HCT116 (cell line): ENCODE data around the gene XRCC3. TPM values are rescaled to one million over a fixed set of nuclear protein-coding genes. Genes with fewer than 3 reads are reported as not detected.

Experiments
- ATAC-seq: fragments of 200-7000 bp; cut with Tn5 transposase; 2 replicates; pipeline ENCODE4 v1.9.1; 2020; ENCODE audit warnings: mild to moderate bottlenecking, moderate library complexity
- BruUV-seq: library from RNA; stranded (reverse); fragments of 400-500 nt; replicated peaks from 2 replicates; lab custom pipeline; 2021; lab: Mats Ljungman, UMichigan
- CTCF ChIA-PET: fragments of 300-600 bp; sonication (Branson Sonifier 250); formaldehyde crosslinking; loops from one replicate; lab custom pipeline; 2021; ENCODE audit warnings: antibody characterized with exemption; lab: Charles Lee
- POLR2A ChIA-PET: fragments of 300-600, 350-600 bp; sonication (Branson Sonifier 250); formaldehyde crosslinking; loops from one replicate; lab custom pipeline; 2021; ENCODE audit warnings: antibody characterized with exemption; lab: Charles Lee
- RAD21 ChIA-PET, 2 experiments: fragments of 300-600 bp; sonication (Branson Sonifier 250); formaldehyde crosslinking; loops; one replicate each; lab custom pipeline; 2023; ENCODE audit warnings: low total read pairs in 2 of 2; ENCODE audit not compliant: uncharacterized antibody in 2 of 2, unreplicated experiment in 2 of 2, low non-redundant PET in 1 of 2; lab: Charles Lee
- DNase-seq: peaks from one replicate; pipeline ENCODE4 v3.0.0-alpha.2; 2010; ENCODE audit warnings: low read depth, low spot score
- H2AFZ ChIP-seq: fragments of 200-600 bp; shearing (Covaris generic), sonication (generic); 2 replicates; pipeline ENCODE4 v1.6.1; 2017; ENCODE audit warnings: low read depth, mixed run types, mixed read lengths, antibody characterized with exemption, low read length; ENCODE audit not compliant: poor library complexity, severe bottlenecking
- H3K27ac ChIP-seq: 2 replicates; pipeline ENCODE4 v1.5.1; 2012; ENCODE audit warnings: low read depth, low read length
- H3K27me3 ChIP-seq: fragments of 200-600 bp; sonication (generic); 2 replicates; pipeline ENCODE4 v1.6.1; 2016; ENCODE audit warnings: mixed run types, low read length, mixed read lengths; ENCODE audit not compliant: insufficient read depth
- H3K36me3 ChIP-seq, 2 experiments: fragments of 200-500 bp in 1 of 2; fragments of 200-600 bp in 1 of 2; sonication (Bioruptor generic) in 1 of 2; sonication (generic) in 1 of 2; 2 replicates each; pipeline versions ENCODE4 v1.5.1 to v1.6.1; 2014 to 2016; ENCODE audit warnings: low read length in 2 of 2, inconsistent platforms in 1 of 2, mixed read lengths in 1 of 2, mixed run types in 1 of 2; ENCODE audit not compliant: insufficient read depth in 2 of 2, control insufficient read depth in 1 of 2
- H3K4me1 ChIP-seq, 2 experiments: fragments of 200-600 bp in 1 of 2; sonication (generic) in 1 of 2; 2 replicates each; pipeline versions ENCODE4 v1.5.1 to v1.6.1; 2012 to 2017; ENCODE audit warnings: low read length in 2 of 2, inconsistent platforms in 1 of 2, mild to moderate bottlenecking in 1 of 2, mixed read lengths in 1 of 2, mixed run types in 1 of 2, moderate library complexity in 1 of 2; ENCODE audit not compliant: insufficient read depth in 2 of 2, control insufficient read depth in 1 of 2
- H3K4me2 ChIP-seq: fragments of 200-600 bp; sonication (generic); 2 replicates; pipeline ENCODE4 v1.6.1; 2017; ENCODE audit warnings: mixed run types, low read length, mixed read lengths
- H3K4me3 ChIP-seq, 2 experiments: fragments of 200-600 bp in 1 of 2; sonication (generic) in 1 of 2; replicated peaks in 1 of 2; 2 replicates each; pipeline ENCODE4 v1.5.1; 2011 to 2016; ENCODE audit warnings: low read length in 2 of 2, control low read depth in 1 of 2, low read depth in 1 of 2, mild to moderate bottlenecking in 1 of 2, mixed read lengths in 1 of 2, mixed run types in 1 of 2
- H3K79me2 ChIP-seq: fragments of 200-600 bp; sonication (generic); 2 replicates; pipeline ENCODE4 v1.6.1; 2017; ENCODE audit warnings: mild to moderate bottlenecking, mixed run types, low read length, moderate library complexity, mixed read lengths; ENCODE audit not compliant: insufficient read depth
- H3K9ac ChIP-seq: fragments of 200-600 bp; sonication (generic); 2 replicates; pipeline ENCODE4 v1.6.1; 2016; ENCODE audit warnings: low read length, mixed read lengths
- H3K9me2 ChIP-seq: fragments of 200-600 bp; sonication (generic), shearing (Covaris generic); 2 replicates; pipeline ENCODE4 v1.6.1; 2017; ENCODE audit warnings: mixed run types, mild to moderate bottlenecking, moderate library complexity; ENCODE audit not compliant: insufficient read depth
- H3K9me3 ChIP-seq, 2 experiments: fragments of 200-500 bp in 1 of 2; fragments of 200-600 bp in 1 of 2; sonication (Bioruptor generic) in 1 of 2; sonication (generic) in 1 of 2; 2 replicates each; pipeline ENCODE4 v1.6.1; 2014 to 2017; ENCODE audit warnings: low read length in 2 of 2, mixed read lengths in 2 of 2, inconsistent platforms in 1 of 2, low read depth in 1 of 2, mild to moderate bottlenecking in 1 of 2, mixed run types in 1 of 2, moderate library complexity in 1 of 2; ENCODE audit not compliant: control insufficient read depth in 1 of 2, insufficient read depth in 1 of 2
- H4K20me1 ChIP-seq: fragments of 200-600 bp; sonication (generic), shearing (Covaris generic); 2 replicates; pipeline ENCODE4 v1.6.1; 2017; ENCODE audit warnings: mixed run types, mild to moderate bottlenecking, moderate library complexity; ENCODE audit not compliant: insufficient read depth
- CBX3 ChIP-seq: IDR thresholded peaks from 2 replicates; pipeline ENCODE4 v1.6.1; 2012; ENCODE audit warnings: low read depth
- CEBPB ChIP-seq: IDR thresholded peaks from 2 replicates; pipeline ENCODE4 v1.6.1; 2012; ENCODE audit warnings: low read depth
- EGR1 ChIP-seq: IDR thresholded peaks from 2 replicates; pipeline ENCODE4 v1.6.1; 2012; ENCODE audit warnings: low read depth
- EZH2phosphoT487 ChIP-seq: fragments of 200-600 bp; IDR thresholded peaks from 2 replicates; pipeline ENCODE4 v1.6.1; 2018; ENCODE audit warnings: antibody characterized with exemption, borderline replicate concordance
- FOSL1 ChIP-seq: IDR thresholded peaks from 2 replicates; pipeline ENCODE4 v1.6.1; 2012; ENCODE audit warnings: low read depth
- POLR2A ChIP-seq: IDR thresholded peaks from 2 replicates; pipeline ENCODE4 v1.7.0; 2011; ENCODE audit warnings: borderline replicate concordance; ENCODE audit not compliant: insufficient read depth, insufficient read length; ENCODE audit errors: extremely low read depth
- POLR2AphosphoS5 ChIP-seq: IDR thresholded peaks from 2 replicates; pipeline ENCODE4 v1.6.1; 2011; ENCODE audit warnings: mild to moderate bottlenecking, low read depth, low read length, moderate library complexity
- YY1 ChIP-seq: IDR thresholded peaks from 2 replicates; pipeline ENCODE4 v1.6.1; 2011; ENCODE audit warnings: low read length, low read depth, moderate library complexity, mild to moderate bottlenecking; ENCODE audit not compliant: insufficient replicate concordance; ENCODE audit errors: extremely low read depth
- ZFX ChIP-seq: fragments of 450-650 bp; IDR thresholded peaks from 2 replicates; pipeline ENCODE4 v1.6.1; 2017
- ZNF274 ChIP-seq: fragments of 200-500 bp; sonication (Bioruptor generic); IDR thresholded peaks from 2 replicates; pipeline ENCODE4 v1.6.1; 2014; ENCODE audit warnings: mild to moderate bottlenecking, low read depth, low read length, inconsistent platforms
- intact Hi-C: fragments of 100-400 bp; cut with micrococcal nuclease; formaldehyde crosslinking; loops from 2 replicates; pipeline ENCODE4 v1.10.0; 2022
- total RNA-seq: library from RNA; stranded (reverse); gene quantifications from one replicate; pipeline ENCODE4 v1.2.1, GENCODE V29; 2021; ENCODE audit not compliant: unreplicated experiment
- TF ChIP-seq, protein P1 (sequence below): IDR thresholded peaks from 2 replicates; pipeline ENCODE4 v1.6.1; 2011; ENCODE audit warnings: mild to moderate bottlenecking, low read length, moderate library complexity; ENCODE audit not compliant: insufficient replicate concordance; ENCODE audit errors: extremely low read depth
- TF ChIP-seq, protein P2 (sequence below), 3 experiments: fragments of 200-600 bp in 1 of 3; sonication (generic) in 1 of 3; IDR thresholded peaks in 2 of 3; conservative IDR thresholded peaks in 1 of 3; 2 replicates each; pipeline ENCODE4 v1.5.1; 2012 to 2017; ENCODE audit warnings: low read depth in 2 of 3, low read length in 2 of 3, antibody characterized with exemption in 1 of 3, borderline replicate concordance in 1 of 3, control low read depth in 1 of 3, mild to moderate bottlenecking in 1 of 3, mixed read lengths in 1 of 3, mixed run types in 1 of 3, moderate library complexity in 1 of 3; ENCODE audit not compliant: insufficient read depth in 1 of 3
- TF ChIP-seq, protein P3 (sequence below): IDR thresholded peaks from 2 replicates; pipeline ENCODE4 v1.6.1; 2012

XRCC3 gene
- total RNA-seq, 1 experiment from 2014 or later: 48.7 TPM

DNA sequence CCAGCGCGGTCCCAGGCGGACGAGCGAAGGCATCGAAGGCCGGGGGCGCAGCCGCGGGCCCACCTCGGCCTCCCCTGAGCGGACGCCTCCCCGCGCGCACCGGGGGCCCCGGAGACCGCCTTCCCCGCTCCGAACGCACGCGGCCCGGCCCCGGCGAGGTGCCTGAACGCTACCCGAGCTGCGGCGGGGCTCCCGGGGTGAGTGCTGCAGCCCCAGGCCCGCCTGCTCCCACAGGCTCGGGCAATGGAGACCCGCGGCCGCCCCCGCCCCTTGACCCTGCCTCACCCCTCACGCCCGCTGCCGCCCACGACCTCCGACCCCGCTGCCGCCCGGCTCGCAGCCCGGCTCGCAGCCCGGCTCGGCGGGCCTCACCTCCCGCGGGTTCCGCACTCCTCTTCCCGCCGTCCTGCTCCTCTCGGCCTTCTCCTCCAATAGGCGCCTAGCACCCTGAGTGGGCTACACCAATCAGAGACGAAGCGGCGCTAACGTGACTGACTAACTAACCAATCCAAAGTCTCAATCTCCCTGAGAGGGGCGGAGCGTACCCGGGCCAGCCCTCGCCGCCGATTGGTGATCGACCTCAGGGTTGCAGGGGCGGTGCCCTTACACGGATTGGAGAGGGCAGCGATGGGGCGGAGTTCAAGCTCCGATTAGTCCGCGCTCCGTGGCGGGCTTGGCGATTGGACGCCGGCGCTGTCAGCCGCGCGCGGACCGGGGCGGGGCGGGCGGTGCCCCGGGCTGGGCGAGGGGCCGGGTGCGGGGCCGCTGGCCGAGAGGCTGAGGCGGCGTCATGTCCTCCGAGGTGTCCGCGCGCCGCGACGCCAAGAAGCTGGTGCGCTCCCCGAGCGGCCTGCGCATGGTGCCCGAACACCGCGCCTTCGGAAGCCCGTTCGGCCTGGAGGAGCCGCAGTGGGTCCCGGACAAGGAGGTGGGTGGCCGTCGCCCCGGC lies at the start of gene XRCC3, which contains the start of gene ZFYVE21 (continued):
- TF ChIP-seq, protein P1, sequence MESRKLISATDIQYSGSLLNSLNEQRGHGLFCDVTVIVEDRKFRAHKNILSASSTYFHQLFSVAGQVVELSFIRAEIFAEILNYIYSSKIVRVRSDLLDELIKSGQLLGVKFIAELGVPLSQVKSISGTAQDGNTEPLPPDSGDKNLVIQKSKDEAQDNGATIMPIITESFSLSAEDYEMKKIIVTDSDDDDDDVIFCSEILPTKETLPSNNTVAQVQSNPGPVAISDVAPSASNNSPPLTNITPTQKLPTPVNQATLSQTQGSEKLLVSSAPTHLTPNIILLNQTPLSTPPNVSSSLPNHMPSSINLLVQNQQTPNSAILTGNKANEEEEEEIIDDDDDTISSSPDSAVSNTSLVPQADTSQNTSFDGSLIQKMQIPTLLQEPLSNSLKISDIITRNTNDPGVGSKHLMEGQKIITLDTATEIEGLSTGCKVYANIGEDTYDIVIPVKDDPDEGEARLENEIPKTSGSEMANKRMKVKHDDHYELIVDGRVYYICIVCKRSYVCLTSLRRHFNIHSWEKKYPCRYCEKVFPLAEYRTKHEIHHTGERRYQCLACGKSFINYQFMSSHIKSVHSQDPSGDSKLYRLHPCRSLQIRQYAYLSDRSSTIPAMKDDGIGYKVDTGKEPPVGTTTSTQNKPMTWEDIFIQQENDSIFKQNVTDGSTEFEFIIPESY: no peak
- no peak for TF ChIP-seq EZH2phosphoT487
- TF ChIP-seq, protein P2, sequence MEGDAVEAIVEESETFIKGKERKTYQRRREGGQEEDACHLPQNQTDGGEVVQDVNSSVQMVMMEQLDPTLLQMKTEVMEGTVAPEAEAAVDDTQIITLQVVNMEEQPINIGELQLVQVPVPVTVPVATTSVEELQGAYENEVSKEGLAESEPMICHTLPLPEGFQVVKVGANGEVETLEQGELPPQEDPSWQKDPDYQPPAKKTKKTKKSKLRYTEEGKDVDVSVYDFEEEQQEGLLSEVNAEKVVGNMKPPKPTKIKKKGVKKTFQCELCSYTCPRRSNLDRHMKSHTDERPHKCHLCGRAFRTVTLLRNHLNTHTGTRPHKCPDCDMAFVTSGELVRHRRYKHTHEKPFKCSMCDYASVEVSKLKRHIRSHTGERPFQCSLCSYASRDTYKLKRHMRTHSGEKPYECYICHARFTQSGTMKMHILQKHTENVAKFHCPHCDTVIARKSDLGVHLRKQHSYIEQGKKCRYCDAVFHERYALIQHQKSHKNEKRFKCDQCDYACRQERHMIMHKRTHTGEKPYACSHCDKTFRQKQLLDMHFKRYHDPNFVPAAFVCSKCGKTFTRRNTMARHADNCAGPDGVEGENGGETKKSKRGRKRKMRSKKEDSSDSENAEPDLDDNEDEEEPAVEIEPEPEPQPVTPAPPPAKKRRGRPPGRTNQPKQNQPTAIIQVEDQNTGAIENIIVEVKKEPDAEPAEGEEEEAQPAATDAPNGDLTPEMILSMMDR (IDR thresholded peaks at IDR 0.05 in 2 of 3, conservative IDR thresholded peaks at IDR 0.05 in 1 of 3; ENCODE audit: borderline replicate concordance in 1 of 3, insufficient read depth in 1 of 3, low read depth in 2 of 3, low read length in 2 of 3): no peak
- TF ChIP-seq, all 23 proteins: peak for 6

DNA sequence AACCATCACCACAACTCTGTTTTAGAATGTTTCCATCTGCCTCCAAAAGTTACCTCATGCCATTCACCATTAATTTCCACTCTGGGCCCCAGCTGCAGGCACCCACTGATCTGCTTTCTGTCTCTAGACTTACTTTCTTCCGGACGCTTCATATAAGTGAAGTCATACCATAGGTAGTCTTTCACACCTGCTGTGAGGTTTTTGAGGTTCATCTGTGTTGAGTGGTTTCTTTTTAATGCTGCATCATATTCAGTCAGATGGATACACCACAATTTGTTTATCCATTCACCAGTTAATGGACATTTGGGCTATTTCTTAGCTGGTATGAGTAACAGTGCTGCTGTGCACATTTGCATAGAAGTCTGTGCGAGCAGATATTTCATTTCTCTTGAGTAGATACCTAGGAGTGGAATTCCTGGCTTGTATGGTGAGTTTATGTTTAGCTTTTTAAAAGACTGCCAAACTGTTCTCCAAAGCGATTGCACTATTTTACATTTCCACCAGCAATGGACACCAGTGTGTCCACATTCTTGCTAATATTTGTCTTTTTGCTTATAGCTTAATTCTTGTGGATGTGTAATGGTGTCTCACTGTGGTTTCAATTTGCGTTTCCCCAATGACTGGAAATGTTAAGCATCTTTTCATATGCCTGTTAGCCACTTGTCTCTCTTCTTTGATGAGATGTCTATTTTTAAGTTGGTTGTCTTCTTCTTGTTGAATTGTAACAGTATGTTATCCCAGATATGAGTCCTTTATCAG lies 48.7 kb upstream of the XRCC3 start:
- RAD21 ChIA-PET: no interaction called here
- no peak for ATAC-seq
- TF ChIP-seq ZNF274 (no peak), EGR1 (no peak), ZFX (no peak), FOSL1 (no peak), CBX3 (no peak), POLR2AphosphoS5 (no peak), CEBPB (no peak), YY1 (no peak), POLR2A (no peak)
- TF ChIP-seq, protein P1: no peak
- TF ChIP-seq, protein P3, sequence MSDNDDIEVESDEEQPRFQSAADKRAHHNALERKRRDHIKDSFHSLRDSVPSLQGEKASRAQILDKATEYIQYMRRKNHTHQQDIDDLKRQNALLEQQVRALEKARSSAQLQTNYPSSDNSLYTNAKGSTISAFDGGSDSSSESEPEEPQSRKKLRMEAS: no peak

More for the DNA sequence above, 48.7 kb upstream of the XRCC3 start:
- Histone ChIP-seq H3K36me3 (no peaks in the 10 kb centered on the region), H3K9ac (no peak overlapping the region), H3K27ac (no peak overlapping the region), H2AFZ (no peak overlapping the region), H3K9me3 (no peaks in the 10 kb centered on the region), H3K4me1 (no peaks in the 10 kb centered on the region), H3K4me2 (no peak overlapping the region), H3K9me2 (no peaks in the 10 kb centered on the region), H4K20me1 (no peaks in the 10 kb centered on the region), H3K4me3 (no peak overlapping the region), H3K27me3 (no peaks in the 10 kb centered on the region), H3K79me2 (no peaks in the 10 kb centered on the region)
- ChIA-PET CTCF (no interaction called here), POLR2A (no interaction called here)
- no TSS peak for BruUV-seq
- DNase-seq: no peak
- intact Hi-C loops: no loop called here
